NCI-H1694 treated with DMSO at 0.1 percent for 48 hours (cell line): ENCODE data around the gene PRMT9.

ENCODE experiments used
- DNase-seq: peaks from one replicate; lab custom pipeline; 2025; lab: John Stamatoyannopoulos, UW

PRMT9 gene

DNA sequence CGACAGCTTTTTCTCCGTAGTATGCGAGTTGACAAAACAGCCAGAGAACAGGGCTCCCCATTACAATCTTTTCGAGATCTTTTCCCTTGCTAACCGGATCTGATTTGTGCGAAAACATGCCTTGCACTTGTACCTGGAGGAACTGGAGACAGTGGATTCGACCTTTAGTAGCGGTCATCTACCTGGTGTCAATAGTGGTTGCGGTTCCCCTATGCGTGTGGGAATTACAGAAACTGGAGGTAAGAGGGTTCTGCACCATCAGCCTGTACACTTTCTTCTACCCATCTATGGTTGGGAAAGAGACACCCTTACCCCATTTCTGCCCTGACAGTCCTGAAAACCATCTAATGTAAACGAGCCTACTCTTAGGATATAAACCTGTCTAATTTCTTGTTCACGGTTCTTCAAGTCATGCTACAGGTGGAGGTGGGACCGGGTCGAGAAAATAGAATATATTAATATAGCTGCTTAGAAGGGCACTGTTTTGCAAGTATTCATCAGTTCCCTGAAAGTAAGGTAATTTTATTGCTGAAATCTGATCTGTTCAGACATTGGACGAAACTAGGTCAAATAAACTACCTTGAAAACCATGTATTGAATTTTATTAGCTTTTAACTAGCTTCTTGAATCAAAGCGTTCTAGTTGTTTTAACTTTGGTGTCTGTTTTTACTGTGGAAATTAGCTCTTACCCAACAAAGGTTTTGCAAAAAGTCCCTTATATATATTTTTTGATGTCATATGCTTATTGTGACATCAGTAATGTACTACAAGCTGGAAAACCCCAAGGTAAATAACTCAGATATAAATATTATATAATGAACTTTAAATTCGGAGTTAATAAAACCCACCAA, 65.9 kb downstream of the PRMT9 start:
- no peak for DNase-seq

- peak; percentile 74 for DNase-seq
Measured at GRCh38 chr4:147617173-147617840, 66.7 kb downstream of the PRMT9 start, which contains the start of gene TMEM184C. Gene TMEM184C (plus strand): TSS chr4:147617397. CDS start chr4:147617957, 560 bp downstream.

DNA sequence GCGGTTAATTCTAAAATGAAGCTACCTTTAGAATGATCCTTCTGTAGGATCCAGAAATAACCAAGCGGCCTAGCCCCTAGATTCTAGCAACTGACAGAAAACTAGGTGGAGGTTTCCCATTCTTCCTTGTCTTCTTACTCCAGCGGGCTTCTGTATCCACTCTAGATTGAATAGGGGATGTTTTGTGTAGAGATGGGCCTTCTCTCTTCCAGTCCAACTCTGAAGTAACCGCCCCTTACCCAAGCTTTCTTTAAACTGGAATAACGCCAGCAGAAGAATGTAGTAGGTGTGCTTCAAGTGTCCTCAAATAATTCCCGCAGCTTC, 67.2 kb downstream of the PRMT9 start:
- DNase-seq, result no peak

- no peak for DNase-seq
Measured at GRCh38 chr4:147610686-147611085, 73.3 kb downstream of the PRMT9 start.

- no peak for DNase-seq
Measured at GRCh38 chr4:147607471-147607870, 76.5 kb downstream of the PRMT9 start.

DNA sequence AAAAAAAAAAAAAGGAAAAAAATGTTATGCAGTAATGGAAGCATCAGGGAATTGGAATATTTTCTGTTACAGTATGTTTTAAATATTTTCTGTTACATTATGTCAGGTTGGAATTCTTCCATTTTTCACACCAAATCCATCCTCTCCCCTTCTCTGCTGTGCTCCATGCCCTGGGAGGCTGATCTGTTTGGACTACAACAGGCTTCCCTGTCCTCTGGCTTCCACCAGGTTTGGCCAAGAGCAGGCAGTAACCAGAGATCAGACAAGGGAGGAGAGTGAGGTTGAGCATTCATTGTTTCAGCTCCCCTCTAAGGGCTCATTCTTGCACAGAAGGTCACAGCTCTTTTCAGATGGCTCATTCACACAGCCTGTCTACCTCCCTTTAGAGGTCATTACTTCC, 78.5 kb downstream of the PRMT9 start:
- no peak for DNase-seq

- no peak for DNase-seq
Measured at GRCh38 chr4:147599769-147600168, 84.2 kb downstream of the PRMT9 start.

- DNase-seq, result no peak
Measured at GRCh38 chr4:147599206-147599605, 84.8 kb downstream of the PRMT9 start.

- no peak for DNase-seq
Measured at GRCh38 chr4:147597561-147597960, 86.4 kb downstream of the PRMT9 start.

GRCh38 chr4:147596981-147597380, 87.0 kb downstream of the PRMT9 start:
- no peak for DNase-seq

GRCh38 chr4:147596377-147596776, 87.6 kb downstream of the PRMT9 start:
- no peak for DNase-seq

GRCh38 chr4:147594578-147594977, 89.4 kb downstream of the PRMT9 start:
- DNase-seq, result no peak

DNA sequence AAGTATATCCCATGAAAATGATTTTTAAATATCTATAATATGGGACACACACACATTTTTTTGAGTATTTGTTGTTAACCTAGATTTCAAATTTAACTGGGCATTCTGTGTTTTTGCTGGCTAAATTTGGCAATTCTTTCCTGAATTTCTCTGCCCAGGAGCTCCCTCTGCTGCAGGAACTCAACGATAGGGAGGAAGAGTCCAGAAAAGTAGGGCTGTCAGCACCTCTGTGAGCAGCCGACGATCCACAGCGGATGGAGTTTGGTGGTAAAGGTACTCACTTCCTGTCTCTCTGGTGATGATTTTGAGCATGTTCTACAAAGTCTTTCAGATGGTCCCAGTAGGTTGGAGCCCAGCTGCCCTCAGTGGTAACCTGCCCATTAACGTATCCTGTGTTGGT, 89.9 kb downstream of the PRMT9 start:
- DNase-seq, result no peak

DNA sequence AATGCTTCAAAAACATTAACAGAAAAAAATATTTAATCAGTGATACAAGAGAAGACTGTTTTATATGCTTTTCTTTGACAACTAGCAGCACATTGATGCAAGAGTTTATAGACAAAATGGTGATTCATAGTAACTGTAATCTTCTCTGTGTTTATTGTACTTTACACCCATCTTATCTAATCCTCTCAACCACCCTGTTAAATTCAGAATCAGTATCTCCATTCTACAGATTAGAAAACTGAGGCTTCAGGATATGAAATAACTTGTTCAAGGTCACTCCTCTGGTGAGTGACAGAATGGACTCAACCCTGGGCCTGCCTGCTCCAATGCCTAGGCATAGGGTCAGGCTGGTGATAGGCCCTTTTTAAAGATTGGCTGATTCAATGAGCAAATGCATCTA, 92.9 kb downstream of the PRMT9 start:
- no peak for DNase-seq

DNA sequence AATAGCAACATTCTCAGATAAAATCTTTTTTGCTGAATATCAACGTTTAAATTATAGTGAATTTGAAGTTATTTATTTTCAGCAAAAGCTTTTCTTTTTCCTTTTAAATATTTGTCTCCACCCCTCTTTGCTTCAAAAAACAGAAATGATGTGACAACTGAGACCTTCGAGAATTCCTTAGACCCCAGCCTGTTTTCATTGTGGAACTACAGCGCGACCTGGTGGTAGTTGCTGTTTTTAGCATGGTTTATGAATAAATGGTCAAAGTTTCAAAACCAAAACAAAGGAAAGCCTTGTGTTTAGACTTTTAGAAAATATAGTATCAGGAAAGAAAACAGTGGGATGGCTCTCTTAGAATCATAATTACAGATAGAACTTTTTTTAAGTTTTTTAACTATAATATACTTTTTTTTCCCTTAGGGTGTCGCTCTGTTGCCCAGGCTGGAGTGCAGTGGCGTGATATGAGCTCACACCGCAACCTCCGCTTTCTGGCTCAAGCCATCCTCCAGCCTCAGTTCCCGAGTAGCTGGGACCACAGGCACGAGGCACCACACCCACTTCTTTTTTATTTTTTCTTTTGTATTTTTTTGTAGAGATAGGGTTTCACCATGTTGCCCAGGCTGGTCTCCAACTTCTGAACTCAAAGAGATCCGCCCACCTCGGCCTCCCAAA, 93.6 kb downstream of the PRMT9 start:
- DNase-seq, result peak; percentile 30

DNA sequence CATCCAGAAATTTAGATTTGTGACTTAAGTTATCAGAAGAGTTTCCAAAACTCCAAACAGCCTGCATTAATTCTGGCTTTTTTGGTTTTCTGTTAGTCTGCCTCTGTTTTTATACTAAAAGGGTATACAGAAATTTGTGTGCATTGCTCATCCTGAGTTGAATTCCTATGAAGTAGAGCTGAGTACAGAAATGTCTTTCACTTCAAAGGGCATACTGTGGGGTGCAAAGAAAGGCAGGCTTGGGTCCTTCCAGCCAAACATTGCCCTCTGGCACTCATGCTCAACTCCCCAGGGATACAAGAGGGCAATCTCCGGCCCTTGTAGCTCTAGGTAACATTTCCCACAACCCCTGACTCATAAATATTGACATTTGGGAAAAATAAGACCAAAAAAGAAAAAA, 94.4 kb downstream of the PRMT9 start:
- no peak for DNase-seq
